SU-DHL-6 (cell line): Measurements from ENCODE around the gene ATP5F1D.

Experiments used
- H2AFZ ChIP-seq: fragments of 200-600 bp; sonication (generic); 2 replicates; pipeline ENCODE4 v1.6.1; 2014; ENCODE audit warnings: low read depth, mild to moderate bottlenecking, moderate library complexity, mixed read lengths, antibody characterized with exemption, low read length; ENCODE audit not compliant: severe bottlenecking
- H3F3A ChIP-seq: fragments of 200-600 bp; shearing (Covaris generic); 2 replicates; pipeline ENCODE4 v1.6.0; 2016; ENCODE audit warnings: antibody characterized with exemption, mild to moderate bottlenecking; ENCODE audit not compliant: insufficient read depth
- H3K27ac ChIP-seq: fragments of 200-600 bp; sonication (generic); 2 replicates; pipeline ENCODE4 v1.5.1; 2016; ENCODE audit warnings: low read depth, mild to moderate bottlenecking, low read length, moderate library complexity, mixed read lengths
- H3K27me3 ChIP-seq: fragments of 200-600 bp; sonication (generic), shearing (Covaris generic); 2 replicates; pipeline ENCODE4 v1.6.0; 2014; ENCODE audit warnings: mild to moderate bottlenecking, low read length
- H3K36me3 ChIP-seq: fragments of 200-600 bp; sonication (generic); 2 replicates; pipeline ENCODE4 v1.6.1; 2014; ENCODE audit warnings: mild to moderate bottlenecking, low read length, mixed read lengths
- H3K4me2 ChIP-seq: fragments of 300-600, 200-600 bp; shearing (Covaris generic), sonication (generic); 2 replicates; pipeline ENCODE4 v1.6.0; 2014; ENCODE audit warnings: low read length, low read depth, mild to moderate bottlenecking; ENCODE audit not compliant: poor library complexity, severe bottlenecking
- H3K4me3 ChIP-seq: fragments of 200-600 bp; sonication (generic); 2 replicates; pipeline ENCODE4 v1.5.1; 2014; ENCODE audit warnings: antibody characterized with exemption, low read length, mild to moderate bottlenecking, mixed read lengths; ENCODE audit not compliant: insufficient read depth, poor library complexity, severe bottlenecking
- H3K79me2 ChIP-seq: fragments of 200-600 bp; sonication (generic); 2 replicates; pipeline ENCODE4 v1.6.1; 2014; ENCODE audit warnings: mild to moderate bottlenecking, low read length, moderate library complexity; ENCODE audit not compliant: insufficient read depth
- H3K9ac ChIP-seq: fragments of 200-600 bp; sonication (generic); 2 replicates; pipeline ENCODE4 v1.7.0; 2014; ENCODE audit warnings: mild to moderate bottlenecking, low read length
- H3K9me2 ChIP-seq: fragments of 200-600 bp; sonication (generic); replicated peaks from 2 replicates; pipeline ENCODE4 v1.6.1; 2014; ENCODE audit warnings: low read length; ENCODE audit not compliant: insufficient read depth
- H3K9me3 ChIP-seq: fragments of 200-600 bp; sonication (generic); 2 replicates; pipeline ENCODE4 v1.6.1; 2014; ENCODE audit warnings: low read length, mixed read lengths; ENCODE audit not compliant: insufficient read depth
- H4K20me1 ChIP-seq: fragments of 200-600 bp; sonication (generic); 2 replicates; pipeline ENCODE4 v1.6.1; 2014; ENCODE audit warnings: low read depth, mild to moderate bottlenecking, antibody characterized with exemption, low read length, moderate library complexity, mixed read lengths
- EZH2phosphoT487 ChIP-seq: fragments of 200-600 bp; sonication (generic), shearing (Covaris generic); conservative IDR thresholded peaks from 2 replicates; pipeline ENCODE4 v1.6.1; 2018; ENCODE audit warnings: mild to moderate bottlenecking, antibody characterized with exemption, low read length, moderate library complexity, mixed read lengths
- TF ChIP-seq, protein P1 (sequence below): fragments of 200-600 bp; sonication (generic); IDR thresholded peaks from one replicate; pipeline ENCODE4 v1.5.1; 2017; ENCODE audit warnings: antibody characterized with exemption, mild to moderate bottlenecking, low read length, moderate library complexity; ENCODE audit not compliant: insufficient read depth, poor library complexity, severe bottlenecking

ATP5F1D gene

DNA sequence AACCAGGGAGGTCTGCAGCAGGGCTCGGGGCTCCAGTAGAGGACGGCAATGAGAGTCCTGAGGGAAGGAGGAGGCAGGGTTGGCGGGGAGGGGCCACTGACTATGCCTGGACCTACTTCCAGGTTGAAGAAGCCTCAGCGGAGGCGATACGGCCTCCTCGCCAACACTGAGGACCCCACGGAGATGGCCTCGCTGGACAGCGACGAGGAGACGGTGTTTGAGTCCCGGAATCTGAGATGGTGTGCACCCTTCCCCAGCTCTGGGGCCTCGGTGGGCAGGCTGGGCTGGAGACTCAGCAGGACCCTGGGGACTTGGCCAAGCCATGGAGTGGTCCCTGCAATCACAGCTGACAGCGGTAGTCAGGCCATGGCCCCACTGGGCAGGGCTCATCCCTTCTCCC is 35.5 kb downstream of the ATP5F1D start:
- Histone ChIP-seq H3K9ac (peak overlapping the region; percentile 96), H3F3A (peaks cover 33% of the 10 kb centered on the region), H3K4me2 (peak overlapping the region; percentile 81), H3K27ac (peak overlapping the region; percentile 84), H2AFZ (no peak overlapping the region), H3K9me2 (no peaks in the 10 kb centered on the region), H3K4me3 (peak overlapping the region; percentile 66), H3K9me3 (no peaks in the 10 kb centered on the region), H3K27me3 (no peaks in the 10 kb centered on the region), H4K20me1 (no peaks in the 10 kb centered on the region), H3K79me2 (peaks cover 13% of the 10 kb centered on the region; the same call in 1 of the 2 replicates), H3K36me3 (peaks cover 6% of the 10 kb centered on the region; the same call in 1 of the 2 replicates)
- TF ChIP-seq EZH2phosphoT487 = no peak
- TF ChIP-seq, protein P1, sequence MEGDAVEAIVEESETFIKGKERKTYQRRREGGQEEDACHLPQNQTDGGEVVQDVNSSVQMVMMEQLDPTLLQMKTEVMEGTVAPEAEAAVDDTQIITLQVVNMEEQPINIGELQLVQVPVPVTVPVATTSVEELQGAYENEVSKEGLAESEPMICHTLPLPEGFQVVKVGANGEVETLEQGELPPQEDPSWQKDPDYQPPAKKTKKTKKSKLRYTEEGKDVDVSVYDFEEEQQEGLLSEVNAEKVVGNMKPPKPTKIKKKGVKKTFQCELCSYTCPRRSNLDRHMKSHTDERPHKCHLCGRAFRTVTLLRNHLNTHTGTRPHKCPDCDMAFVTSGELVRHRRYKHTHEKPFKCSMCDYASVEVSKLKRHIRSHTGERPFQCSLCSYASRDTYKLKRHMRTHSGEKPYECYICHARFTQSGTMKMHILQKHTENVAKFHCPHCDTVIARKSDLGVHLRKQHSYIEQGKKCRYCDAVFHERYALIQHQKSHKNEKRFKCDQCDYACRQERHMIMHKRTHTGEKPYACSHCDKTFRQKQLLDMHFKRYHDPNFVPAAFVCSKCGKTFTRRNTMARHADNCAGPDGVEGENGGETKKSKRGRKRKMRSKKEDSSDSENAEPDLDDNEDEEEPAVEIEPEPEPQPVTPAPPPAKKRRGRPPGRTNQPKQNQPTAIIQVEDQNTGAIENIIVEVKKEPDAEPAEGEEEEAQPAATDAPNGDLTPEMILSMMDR = no peak

DNA sequence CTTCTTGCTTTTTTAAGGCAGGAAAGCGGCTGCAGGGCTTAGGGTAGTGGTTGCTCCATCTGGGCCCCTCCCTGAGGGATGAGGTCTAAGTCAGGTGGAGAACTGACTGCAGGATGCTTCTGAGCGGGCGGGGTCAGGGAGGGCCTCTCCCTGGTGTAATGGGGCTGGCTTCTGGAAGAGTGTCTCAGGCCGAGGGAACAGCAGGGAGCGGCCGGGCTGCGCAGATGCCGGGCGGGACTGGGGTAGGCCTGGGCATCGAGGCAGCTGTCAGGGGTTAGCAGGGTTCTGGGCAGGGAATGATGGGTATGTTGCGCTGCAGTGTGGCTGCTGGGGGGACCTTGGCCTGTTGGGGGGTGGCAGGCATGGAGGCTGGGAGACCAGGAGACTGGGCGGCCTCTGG is 36.5 kb downstream of the ATP5F1D start:
- Histone ChIP-seq H3K4me3 (no peak overlapping the region), H3K9me3 (no peaks in the 10 kb centered on the region), H2AFZ (no peak overlapping the region), H3F3A (peaks cover 23% of the 10 kb centered on the region), H3K36me3 (no peaks in the 10 kb centered on the region; the same call in 1 of the 2 replicates), H3K27ac (no peak overlapping the region), H3K9ac (no peak overlapping the region), H3K4me2 (no peak overlapping the region), H3K79me2 (peaks cover 13% of the 10 kb centered on the region; the same call in 1 of the 2 replicates), H4K20me1 (no peaks in the 10 kb centered on the region), H3K9me2 (no peaks in the 10 kb centered on the region), H3K27me3 (no peaks in the 10 kb centered on the region)
- TF ChIP-seq, protein P1 = no peak
- TF ChIP-seq EZH2phosphoT487 = no peak

DNA sequence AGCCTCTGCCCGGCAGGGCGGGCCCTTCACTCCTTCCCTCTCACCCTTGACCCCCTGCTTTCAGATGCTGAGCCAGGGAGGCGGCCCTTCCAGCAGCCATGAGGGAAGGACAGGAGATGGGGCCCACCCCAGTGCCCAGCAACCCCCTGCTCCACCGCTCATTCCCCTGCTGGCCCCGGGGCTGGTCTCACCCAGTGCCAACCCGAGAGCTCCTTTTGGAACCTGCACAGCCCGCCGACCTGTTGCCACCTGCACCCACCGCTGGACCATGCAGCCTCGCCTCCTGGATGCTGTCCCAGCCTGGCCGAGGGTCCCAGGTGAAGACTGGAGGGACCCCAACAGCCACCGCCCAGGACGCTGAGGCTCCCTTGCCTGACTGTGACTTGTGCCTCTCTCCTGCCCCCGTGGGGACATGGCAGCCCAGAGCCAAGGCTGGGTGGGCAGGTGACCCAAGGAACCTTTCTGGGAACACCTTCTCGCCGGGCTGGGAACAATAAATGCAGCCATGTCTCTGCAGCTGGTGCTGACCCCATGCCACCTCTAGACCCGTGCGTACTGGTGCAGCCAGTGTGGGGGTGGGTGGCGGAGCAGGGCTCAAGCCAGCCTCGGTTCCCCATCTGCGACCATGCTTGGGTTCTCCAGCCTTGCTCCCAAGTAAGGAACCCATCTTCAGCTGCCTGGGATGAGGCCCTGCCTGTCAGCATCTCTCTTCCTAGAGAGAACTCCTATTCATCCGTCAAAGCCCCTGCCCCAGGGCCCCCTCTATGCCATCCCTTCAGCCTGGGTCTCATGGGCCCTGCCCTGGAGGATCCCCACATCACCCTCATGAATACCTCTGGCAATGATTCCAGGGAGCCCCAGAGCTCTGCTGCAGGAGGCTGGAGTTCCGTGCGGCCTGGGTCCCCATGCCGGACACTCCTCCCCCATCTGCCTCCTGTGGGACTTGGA is 37.4 kb downstream of the ATP5F1D start:
- no peak overlapping the region for H3K4me3 ChIP-seq
- no peaks in the 10 kb centered on the region for H3K27me3 ChIP-seq
- peaks cover 11% of the 10 kb centered on the region; the same call in 1 of the 2 replicates for H3K79me2 ChIP-seq
- no peaks in the 10 kb centered on the region for H4K20me1 ChIP-seq
- no peak overlapping the region for H3K27ac ChIP-seq
- H3K36me3 ChIP-seq = no peaks in the 10 kb centered on the region; the same call in 1 of the 2 replicates
- TF ChIP-seq, protein P1 = no peak
- no peak for TF ChIP-seq EZH2phosphoT487
- H3K9ac ChIP-seq = no peak overlapping the region
- H2AFZ ChIP-seq = no peak overlapping the region
- H3K9me3 ChIP-seq = no peaks in the 10 kb centered on the region
- peaks cover 14% of the 10 kb centered on the region for H3F3A ChIP-seq
- no peak overlapping the region for H3K4me2 ChIP-seq
- no peaks in the 10 kb centered on the region for H3K9me2 ChIP-seq
